Kidney (tissue), 14 donors: ENCODE results near the gene COPS6. TPM values are rescaled to one million over a fixed set of nuclear protein-coding genes. Genes with fewer than 3 reads are reported as not detected.

Experiments used
- DNase-seq, 5 donors: peaks; one replicate each; pipeline ENCODE4 v3.0.0-alpha.2; 2013 to 2020
- FAIRE-seq: peaks from 2 replicates; lab custom pipeline; 2012; peaks lifted over from hg19 to GRCh38; lab: Jason Lieb, UNC
- H3K27ac ChIP-seq, 2 donors: one replicate each; pipeline ENCODE4 v1.7.0; 2013; ENCODE audit warnings: low read depth in 2 of 2, low read length in 2 of 2, inconsistent platforms in 1 of 2
- H3K27me3 ChIP-seq: one replicate; pipeline ENCODE4 v1.7.1; 2013; ENCODE audit warnings: low read length, inconsistent platforms; ENCODE audit not compliant: control insufficient read depth, insufficient read depth
- H3K36me3 ChIP-seq, 3 donors: one replicate each; pipeline versions ENCODE4 v1.7.0 to v1.7.1; 2013; ENCODE audit warnings: low read length in 3 of 3, control low read depth in 1 of 3, inconsistent platforms in 1 of 3; ENCODE audit not compliant: insufficient read depth in 3 of 3, control insufficient read depth in 2 of 3
- H3K4me1 ChIP-seq, 3 donors: one replicate each; pipeline versions ENCODE4 v1.7.0 to v1.7.1; 2013; ENCODE audit warnings: low read length in 3 of 3, inconsistent platforms in 1 of 3, low read depth in 1 of 3; ENCODE audit not compliant: control insufficient read depth in 2 of 3, insufficient read depth in 2 of 3
- H3K4me3 ChIP-seq, 3 donors: one replicate each; pipeline versions ENCODE4 v1.7.0 to v1.8.1; 2013; ENCODE audit warnings: low read length in 3 of 3, control low read depth in 1 of 3, inconsistent platforms in 1 of 3
- H3K9ac ChIP-seq, 3 donors: one replicate each; pipeline versions ENCODE4 v1.7.0 to v1.7.1; 2013; ENCODE audit warnings: low read length in 3 of 3, control low read depth in 1 of 3, inconsistent platforms in 1 of 3
- H3K9me3 ChIP-seq, 3 donors: one replicate each; pipeline versions ENCODE4 v1.7.0 to v1.7.1; 2013; ENCODE audit warnings: low read length in 3 of 3, control low read depth in 1 of 3, inconsistent platforms in 1 of 3; ENCODE audit not compliant: control insufficient read depth in 2 of 3, insufficient read depth in 1 of 3
- CTCF ChIP-seq: IDR thresholded peaks from 3 replicates; pipeline ENCODE4 v1.5.1; 2012; ENCODE audit warnings: mild to moderate bottlenecking, moderate library complexity, borderline replicate concordance; ENCODE audit not compliant: insufficient read depth; ENCODE audit errors: extremely low read depth
- intact Hi-C: fragments of 100-400 bp; cut with DNase I; formaldehyde crosslinking; loops from one replicate; pipeline ENCODE4 v1.11.1; 2022
- polyA plus RNA-seq: library from polyadenylated mRNA; stranded (reverse); fragments of 350-450 nt; fragmentation: Illumina TruSeq; extraction: RNeasy Lipid Tissue Mini Kit (QIAGEN cat#74804); gene quantifications from one replicate; pipeline ENCODE4 v1.2.3, GENCODE V29; 2014; ENCODE audit warnings: low read depth, low replicate concordance; ENCODE audit not compliant: insufficient read depth
- total RNA-seq: library from RNA; stranded (reverse); fragmentation: NEBNext Ultra II Directional; extraction: Animal tissue kit (Norgen Biotek cat#: 25700); gene quantifications from one replicate; pipeline ENCODE4 v1.2.1, GENCODE V29; 2021
- donor health status: control.
- donor health status: control.
- donor health status: control.
- donor health status: control.
- donor health status: control.
- donor health status: DM: yes; HTN: yes; CAD: no.
- donor health status: Normal renal cell carcinoma (clear cell type).

COPS6 gene
- total and polyA plus RNA-seq, 2 donors from 2014 or later, result 89.1 to 166 TPM

- no peak overlapping the region for H3K9ac ChIP-seq
- no peak overlapping the region for H3K27ac ChIP-seq
- no peak for FAIRE-seq
- no peaks in the 10 kb centered on the region for H3K9me3 ChIP-seq
- no peak for TF ChIP-seq CTCF
- peaks cover 0 to 20% (median 7%) of the 10 kb centered on the region in 3 donors for H3K36me3 ChIP-seq
- H3K4me3 ChIP-seq, result no peak overlapping the region
- intact Hi-C loops, result no loop called here
- no peaks in the 10 kb centered on the region for H3K4me1 ChIP-seq
- no peaks in the 10 kb centered on the region for H3K27me3 ChIP-seq
- peak in 1 of 5 donors; percentile 54 for DNase-seq
Measured at GRCh38 chr7:100107890-100108289, 19.1 kb downstream of the COPS6 start.

- DNase-seq, result peak in 1 of 5 donors; percentile 36
- H3K27me3 ChIP-seq, result no peaks in the 10 kb centered on the region
- no peak for FAIRE-seq
- no peak for TF ChIP-seq CTCF
- no peaks in the 10 kb centered on the region for H3K9me3 ChIP-seq
- no peak overlapping the region for H3K4me3 ChIP-seq
- peaks cover 0 to 20% (median 14%) of the 10 kb centered on the region in 3 donors for H3K36me3 ChIP-seq
- intact Hi-C loops, result no loop called here
- no peak overlapping the region for H3K9ac ChIP-seq
- H3K27ac ChIP-seq, result no peak overlapping the region
- no peaks in the 10 kb centered on the region for H3K4me1 ChIP-seq
Measured at GRCh38 chr7:100109521-100110163, 20.9 kb downstream of the COPS6 start.

GRCh38 chr7:100111156-100111555 lies 22.4 kb downstream of the COPS6 start:
- DNase-seq (no peak), FAIRE-seq (no peak)
- no peak overlapping the region for H3K27ac ChIP-seq
- no peaks in the 10 kb centered on the region for H3K4me1 ChIP-seq
- no peaks in the 10 kb centered on the region for H3K27me3 ChIP-seq
- intact Hi-C loops, result no loop called here
- H3K9me3 ChIP-seq, result no peaks in the 10 kb centered on the region
- no peak for TF ChIP-seq CTCF
- peaks cover 0 to 16% (median 14%) of the 10 kb centered on the region in 3 donors for H3K36me3 ChIP-seq
- no peak overlapping the region for H3K4me3 ChIP-seq
- H3K9ac ChIP-seq, result no peak overlapping the region
